H9 (cell line): ENCODE data around the gene BRCA1. TPM values are rescaled to one million over a fixed set of nuclear protein-coding genes. Genes with fewer than 3 reads are reported as not detected.

Experiments used
- DNase-seq: peaks from one replicate; pipeline ENCODE4 v3.0.0-alpha.2; 2017
- H2AFZ ChIP-seq: one replicate; pipeline ENCODE4 v1.6.1; 2013; ENCODE audit warnings: mild to moderate bottlenecking, low read length, control low read depth, moderate library complexity
- H2AK5ac ChIP-seq: 2 replicates; pipeline ENCODE4 v1.6.1; 2013; ENCODE audit warnings: low read length, control low read depth, mixed read lengths; ENCODE audit not compliant: insufficient read length
- H2BK120ac ChIP-seq: one replicate; pipeline ENCODE4 v1.6.1; 2013; ENCODE audit warnings: low read depth, mild to moderate bottlenecking, low read length, control low read depth, inconsistent platforms; ENCODE audit not compliant: poor library complexity, severe bottlenecking
- H2BK12ac ChIP-seq: 2 replicates; pipeline ENCODE4 v1.6.1; 2013; ENCODE audit warnings: low read length, control low read depth, mixed read lengths, low read depth; ENCODE audit not compliant: insufficient read length
- H2BK15ac ChIP-seq: 2 replicates; pipeline ENCODE4 v1.6.1; 2013; ENCODE audit warnings: low read depth, low read length, control low read depth
- H2BK20ac ChIP-seq: one replicate; pipeline ENCODE4 v1.6.1; 2013; ENCODE audit warnings: low read depth, mild to moderate bottlenecking, low read length, control low read depth, inconsistent platforms; ENCODE audit not compliant: poor library complexity, severe bottlenecking
- H2BK5ac ChIP-seq: 2 replicates; pipeline ENCODE4 v1.6.1; 2013; ENCODE audit warnings: low read length, control low read depth, mixed read lengths; ENCODE audit not compliant: insufficient read length
- H3K14ac ChIP-seq: 2 replicates; pipeline ENCODE4 v1.6.1; 2013; ENCODE audit warnings: low read length, control low read depth; ENCODE audit not compliant: insufficient read depth
- H3K18ac ChIP-seq: 2 replicates; pipeline ENCODE4 v1.6.1; 2013; ENCODE audit warnings: low read depth, mild to moderate bottlenecking, mixed read lengths, low read length, control low read depth; ENCODE audit not compliant: insufficient read length
- H3K23ac ChIP-seq: 2 replicates; pipeline ENCODE4 v1.6.1; 2013; ENCODE audit warnings: low read length, control low read depth, mixed read lengths, low read depth; ENCODE audit not compliant: insufficient read length
- H3K23me2 ChIP-seq: 2 replicates; pipeline ENCODE4 v1.6.1; 2013; ENCODE audit warnings: low read depth, mild to moderate bottlenecking, mixed read lengths, low read length, control low read depth; ENCODE audit not compliant: insufficient read length, poor library complexity, severe bottlenecking
- H3K27ac ChIP-seq: 2 replicates; pipeline ENCODE4 v1.5.1; 2013; ENCODE audit warnings: low read length, control low read depth, mixed read lengths, low read depth; ENCODE audit not compliant: insufficient read length
- H3K27me3 ChIP-seq: 2 replicates; pipeline ENCODE4 v1.6.1; 2013; ENCODE audit warnings: low read length, control low read depth, inconsistent platforms; ENCODE audit not compliant: insufficient read depth
- H3K4ac ChIP-seq: 2 replicates; pipeline ENCODE4 v1.6.1; 2013; ENCODE audit warnings: low read depth, mild to moderate bottlenecking, control low read depth, inconsistent platforms, low read length, moderate library complexity
- H3K4me1 ChIP-seq: 2 replicates; pipeline ENCODE4 v1.6.1; 2013; ENCODE audit warnings: low read length, control low read depth, inconsistent platforms; ENCODE audit not compliant: insufficient read depth
- H3K4me2 ChIP-seq: 2 replicates; pipeline ENCODE4 v1.6.1; 2013; ENCODE audit warnings: low read length, control low read depth, mixed read lengths; ENCODE audit not compliant: insufficient read length, insufficient read depth
- H3K56ac ChIP-seq: 2 replicates; pipeline ENCODE4 v1.6.1; 2013; ENCODE audit warnings: low read depth, mild to moderate bottlenecking, mixed read lengths, low read length, control low read depth; ENCODE audit not compliant: insufficient read length
- H3K79me1 ChIP-seq: 2 replicates; pipeline ENCODE4 v1.6.1; 2013; ENCODE audit warnings: low read depth, mild to moderate bottlenecking, moderate library complexity, low read length, control low read depth, inconsistent platforms; ENCODE audit not compliant: insufficient read depth, poor library complexity, severe bottlenecking
- H3K79me2 ChIP-seq: 2 replicates; pipeline ENCODE4 v1.6.1; 2013; ENCODE audit warnings: low read length, control low read depth, inconsistent platforms; ENCODE audit not compliant: insufficient read depth
- H3K9ac ChIP-seq: 2 replicates; pipeline ENCODE4 v1.6.1; 2013; ENCODE audit warnings: low read length, control low read depth, mixed read lengths; ENCODE audit not compliant: insufficient read length; ENCODE audit errors: extremely low read depth
- H3K9me3 ChIP-seq: one replicate; pipeline ENCODE4 v1.6.1; 2013; ENCODE audit warnings: low read depth, low read length, inconsistent platforms; ENCODE audit not compliant: control insufficient read depth
- H3T11ph ChIP-seq: one replicate; pipeline ENCODE4 v1.6.1; 2013; ENCODE audit warnings: mild to moderate bottlenecking, low read length, control low read depth, inconsistent platforms
- H4K20me1 ChIP-seq: one replicate; pipeline ENCODE4 v1.6.1; 2013; ENCODE audit not compliant: control insufficient read depth, insufficient read length, insufficient read depth
- H4K5ac ChIP-seq: 2 replicates; pipeline ENCODE4 v1.6.1; 2013; ENCODE audit warnings: low read depth, mild to moderate bottlenecking, mixed read lengths, low read length, control low read depth; ENCODE audit not compliant: insufficient read length
- H4K8ac ChIP-seq: replicated peaks from 2 replicates; pipeline ENCODE4 v1.6.1; 2013; ENCODE audit warnings: low read length, control low read depth, mixed read lengths, low read depth; ENCODE audit not compliant: insufficient read length
- H4K91ac ChIP-seq: 2 replicates; pipeline ENCODE4 v1.6.1; 2013; ENCODE audit warnings: low read depth, mild to moderate bottlenecking, moderate library complexity, mixed read lengths, low read length, control low read depth; ENCODE audit not compliant: insufficient read length
- H3K27ac Mint-ChIP-seq, 3 experiments: 2 replicates in 2 of 3; 3 replicates in 1 of 3; pipeline ENCODE4 v1.8.0; 2020 to 2021; ENCODE audit warnings: mixed read lengths in 3 of 3, mild to moderate bottlenecking in 1 of 3, moderate library complexity in 1 of 3
- H3K27me3 Mint-ChIP-seq: 2 replicates; pipeline ENCODE4 v1.8.0; 2021; ENCODE audit warnings: low read depth, mild to moderate bottlenecking, moderate library complexity, mixed read lengths
- H3K36me3 Mint-ChIP-seq, 3 experiments: 2 replicates in 2 of 3; 3 replicates in 1 of 3; pipeline ENCODE4 v1.8.0; 2020 to 2021; ENCODE audit warnings: low read depth in 3 of 3, mixed read lengths in 3 of 3; ENCODE audit not compliant: insufficient read depth in 1 of 3
- H3K4me1 Mint-ChIP-seq, 2 experiments: 2 replicates each; pipeline ENCODE4 v1.8.0; 2020; ENCODE audit warnings: mixed read lengths in 2 of 2
- H3K4me3 Mint-ChIP-seq, 2 experiments: 2 replicates in 1 of 2; 3 replicates in 1 of 2; pipeline ENCODE4 v1.8.0; 2020 to 2021; ENCODE audit warnings: mild to moderate bottlenecking in 2 of 2, mixed read lengths in 2 of 2, moderate library complexity in 1 of 2
- H3K9me3 Mint-ChIP-seq, 2 experiments: 2 replicates in 1 of 2; 3 replicates in 1 of 2; pipeline ENCODE4 v1.8.0; 2020; ENCODE audit warnings: mild to moderate bottlenecking in 2 of 2, mixed read lengths in 2 of 2, moderate library complexity in 1 of 2
- CTCF ChIP-seq: fragments of 200-600 bp; sonication (generic); conservative IDR thresholded peaks from 3 replicates; pipeline ENCODE4 v1.8.0; 2021; ENCODE audit warnings: antibody characterized with exemption, mild to moderate bottlenecking
- WGBS: extraction: QIAGEN DNeasy Blood & Tissue Kit; methylation state at CpG from one replicate; pipeline ENCODE4 v1.1.7; 2013; ENCODE audit warnings: missing lambda C conversion rate, low lambda C conversion rate, mixed read lengths; ENCODE audit not compliant: insufficient read length; ENCODE audit errors: extremely low coverage; 5-methylcytosine and 5-hydroxymethylcytosine counted together
- total RNA-seq: library from RNA; stranded (reverse); gene quantifications from 2 replicates; pipeline ENCODE4 v1.2.1, GENCODE V29; 2021

Gene BRCA1
- total RNA-seq, 1 experiment from 2014 or later = 32.3 TPM

- no peaks in the 10 kb centered on the region for H4K20me1 ChIP-seq
These were observed 114.4 kb downstream of the BRCA1 start for GRCh38 chr17:43010667-43011308.

More at GRCh38 chr17:43010667-43011308, 114.4 kb downstream of the BRCA1 start:
- Histone ChIP-seq H3K79me2 (no peaks in the 10 kb centered on the region), H3K9ac (no peak overlapping the region), H2AK5ac (no peak overlapping the region), H3K79me1 (no peaks in the 10 kb centered on the region), H3K4me1 (no peaks in the 10 kb centered on the region), H3K27ac (no peak overlapping the region), H3K18ac (no peak overlapping the region), H4K8ac (no peak overlapping the region), H3K4ac (no peak overlapping the region), H3K56ac (no peak overlapping the region), H3K23me2 (no peaks in the 10 kb centered on the region), H2AFZ (no peak overlapping the region), H2BK120ac (no peak overlapping the region), H2BK15ac (no peak overlapping the region), H2BK12ac (no peak overlapping the region), H3T11ph (no peak overlapping the region), H3K9me3 (no peaks in the 10 kb centered on the region), H4K91ac (no peak overlapping the region), H4K5ac (no peak overlapping the region), H2BK5ac (no peak overlapping the region), H2BK20ac (no peak overlapping the region), H3K4me2 (no peak overlapping the region), H3K27me3 (no peaks in the 10 kb centered on the region), H3K14ac (no peak overlapping the region), H3K23ac (no peak overlapping the region)
- TF ChIP-seq CTCF = no peak
- no peak overlapping the region for H3K27ac Mint-ChIP-seq
- H3K4me3 Mint-ChIP-seq = no peak overlapping the region
- H3K9me3 Mint-ChIP-seq = no peaks in the 10 kb centered on the region
- no peak for DNase-seq
- H3K4me1 Mint-ChIP-seq = peaks cover 24 to 39% of the 10 kb centered on the region in 2 experiments
- peaks cover 0 to 17% (median 11%) of the 10 kb centered on the region in 3 experiments; a peak in 6 of 7 replicates for H3K36me3 Mint-ChIP-seq
- WGBS = no CpG with 5 or more reads among the region's 5 CpGs
- H3K27me3 Mint-ChIP-seq = no peaks in the 10 kb centered on the region
